Measurements from ENCODE around the gene ADGRE1.

Gene ADGRE1, protein sequence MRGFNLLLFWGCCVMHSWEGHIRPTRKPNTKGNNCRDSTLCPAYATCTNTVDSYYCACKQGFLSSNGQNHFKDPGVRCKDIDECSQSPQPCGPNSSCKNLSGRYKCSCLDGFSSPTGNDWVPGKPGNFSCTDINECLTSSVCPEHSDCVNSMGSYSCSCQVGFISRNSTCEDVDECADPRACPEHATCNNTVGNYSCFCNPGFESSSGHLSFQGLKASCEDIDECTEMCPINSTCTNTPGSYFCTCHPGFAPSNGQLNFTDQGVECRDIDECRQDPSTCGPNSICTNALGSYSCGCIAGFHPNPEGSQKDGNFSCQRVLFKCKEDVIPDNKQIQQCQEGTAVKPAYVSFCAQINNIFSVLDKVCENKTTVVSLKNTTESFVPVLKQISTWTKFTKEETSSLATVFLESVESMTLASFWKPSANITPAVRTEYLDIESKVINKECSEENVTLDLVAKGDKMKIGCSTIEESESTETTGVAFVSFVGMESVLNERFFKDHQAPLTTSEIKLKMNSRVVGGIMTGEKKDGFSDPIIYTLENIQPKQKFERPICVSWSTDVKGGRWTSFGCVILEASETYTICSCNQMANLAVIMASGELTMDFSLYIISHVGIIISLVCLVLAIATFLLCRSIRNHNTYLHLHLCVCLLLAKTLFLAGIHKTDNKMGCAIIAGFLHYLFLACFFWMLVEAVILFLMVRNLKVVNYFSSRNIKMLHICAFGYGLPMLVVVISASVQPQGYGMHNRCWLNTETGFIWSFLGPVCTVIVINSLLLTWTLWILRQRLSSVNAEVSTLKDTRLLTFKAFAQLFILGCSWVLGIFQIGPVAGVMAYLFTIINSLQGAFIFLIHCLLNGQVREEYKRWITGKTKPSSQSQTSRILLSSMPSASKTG

DNA sequence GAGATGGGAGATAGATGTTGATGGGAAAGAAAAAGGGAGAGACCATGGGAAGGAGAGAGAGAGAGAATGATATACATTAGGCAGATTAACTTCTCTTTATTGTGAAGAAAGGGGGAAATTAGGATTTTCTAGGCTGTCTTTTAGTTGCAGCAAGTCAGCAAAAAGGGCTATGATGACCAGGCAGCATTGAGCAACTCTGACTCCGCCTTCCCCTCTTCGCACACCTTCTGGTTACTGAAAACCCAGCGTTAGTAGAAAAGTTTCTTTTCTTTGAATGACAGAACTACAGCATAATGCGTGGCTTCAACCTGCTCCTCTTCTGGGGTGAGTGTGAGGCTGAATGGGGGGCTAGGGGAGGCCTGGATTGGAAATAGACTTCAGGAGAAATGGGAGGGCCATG lies at the start of gene ADGRE1:
Gene ADGRE1, plus strand, starts transcription at position 264 of the 400 bp plus-strand sequence. Its CDS starts 30 bp downstream, at position 294.
- no peak for TF ChIP-seq CTCF (IDR thresholded peaks at IDR 0.05; ENCODE audit: extremely low read depth, missing control alignments)
- no peak for DNase-seq (ENCODE audit: low spot score)

- TF ChIP-seq CTCF (IDR thresholded peaks at IDR 0.05; ENCODE audit: extremely low read depth, missing control alignments), result no peak
- DNase-seq (ENCODE audit: low spot score), result no peak
Observed at GRCh38 chr19:6838062-6838655, 49.2 kb upstream of the ADGRE1 start.

DNA sequence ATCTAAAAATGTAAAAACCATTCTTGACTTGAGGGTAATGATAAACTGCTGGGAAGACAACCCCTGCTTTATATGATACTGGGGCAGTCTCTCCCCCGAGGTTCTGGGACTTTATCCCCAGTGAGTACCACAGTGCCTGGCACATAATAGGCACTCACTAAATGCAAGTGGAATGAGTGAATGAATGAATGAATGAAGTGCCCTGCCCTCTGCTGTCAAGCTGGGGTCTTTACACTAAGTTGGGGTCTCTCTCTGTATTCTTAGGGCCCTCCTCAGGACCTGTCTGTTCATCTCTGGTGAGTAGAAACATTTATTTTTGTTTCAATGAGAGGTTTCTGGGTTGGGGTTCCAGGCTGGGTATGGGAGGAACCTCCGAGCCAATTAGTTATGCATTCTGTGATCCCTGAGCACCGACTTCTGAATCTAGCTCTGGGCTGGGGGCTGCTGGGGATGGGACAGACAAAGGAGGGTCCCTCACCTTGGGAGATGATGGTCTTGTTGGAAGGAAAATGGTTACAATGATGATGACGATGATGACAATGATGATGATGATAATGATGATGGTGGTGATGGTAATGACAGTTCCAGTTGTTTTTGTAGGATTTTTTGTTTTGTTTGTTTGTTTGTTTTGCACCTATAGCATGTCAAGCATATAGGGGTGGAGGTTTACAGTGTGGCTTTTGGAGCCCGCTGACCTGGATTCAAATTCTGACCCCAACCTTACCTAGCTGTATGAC lies 44.3 kb upstream of the ADGRE1 start:
- no peak for DNase-seq (ENCODE audit: low spot score)
- no peak for TF ChIP-seq CTCF (IDR thresholded peaks at IDR 0.05; ENCODE audit: extremely low read depth, missing control alignments)

- DNase-seq (ENCODE audit: low spot score), result no peak
- TF ChIP-seq CTCF (IDR thresholded peaks at IDR 0.05; ENCODE audit: extremely low read depth, missing control alignments), result no peak
Observed at GRCh38 chr19:6847828-6848200, 39.6 kb upstream of the ADGRE1 start.

- DNase-seq (ENCODE audit: low spot score), result no peak
- TF ChIP-seq CTCF (IDR thresholded peaks at IDR 0.05; ENCODE audit: extremely low read depth, missing control alignments), result no peak
Observed at GRCh38 chr19:6848986-6849385, 38.4 kb upstream of the ADGRE1 start.

DNA sequence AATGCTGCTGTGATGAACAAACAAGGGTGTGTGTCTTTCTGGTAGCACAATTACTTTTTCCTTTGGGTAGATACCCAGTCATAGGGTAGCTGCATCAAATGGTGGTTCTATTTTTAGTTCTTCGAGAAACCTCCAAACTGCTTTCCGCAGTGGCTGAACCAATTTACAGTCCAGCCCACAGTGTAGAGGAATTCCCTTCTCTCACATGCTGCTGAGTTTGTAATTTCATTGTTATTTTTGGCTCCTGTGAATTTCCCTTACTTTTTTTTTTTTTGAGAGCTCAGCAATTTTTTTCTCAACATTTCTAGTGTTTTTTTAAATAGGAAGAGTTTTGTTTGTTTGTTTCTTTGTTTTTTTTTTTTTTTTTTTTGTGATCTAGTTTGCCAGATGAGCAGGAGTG lies 37.5 kb upstream of the ADGRE1 start:
- TF ChIP-seq CTCF (IDR thresholded peaks at IDR 0.05; ENCODE audit: extremely low read depth, missing control alignments), result no peak
- no peak for DNase-seq (ENCODE audit: low spot score)

Measured in GM20000 (cell line).